ENCODE results near the gene LPP.

LPP gene

GRCh38 chr3:188711881-188712247 lies 557.9 kb downstream of the LPP start:
- Histone ChIP-seq H3K36me3 (ENCODE audit: insufficient read depth, low read length) (no peaks in the 10 kb centered on the region), H3K27me3 (ENCODE audit: insufficient read depth, low read length, poor library complexity) (no peaks in the 10 kb centered on the region), H3K79me2 (ENCODE audit: insufficient read depth, low read length) (no peaks in the 10 kb centered on the region), H3K4me1 (ENCODE audit: insufficient read depth, low read length) (no peaks in the 10 kb centered on the region), H3K4me2 (ENCODE audit: insufficient read depth, low read length) (no peak overlapping the region), H3K9me3 (ENCODE audit: insufficient read depth, low read length, severe bottlenecking) (no peaks in the 10 kb centered on the region), H3K9ac (ENCODE audit: low read depth, low read length) (no peak overlapping the region), H2AFZ (ENCODE audit: low read depth, low read length) (no peak overlapping the region), H4K20me1 (ENCODE audit: insufficient read depth, low read length) (no peaks in the 10 kb centered on the region), H3K4me3 (ENCODE audit: low read depth in 1 of 2, low read length in 2 of 2) (no peak overlapping the region), H3K27ac (ENCODE audit: low read length) (no peak overlapping the region)
- TF ChIP-seq EZH2 (IDR thresholded peaks at IDR 0.05; ENCODE audit: borderline replicate concordance, low read depth, low read length, severe bottlenecking) (no peak), CTCF (IDR thresholded peaks at IDR 0.05; ENCODE audit: borderline replicate concordance, extremely low read depth, low read length, poor library complexity, severe bottlenecking) (no peak)
- no peak for ATAC-seq (ENCODE audit: insufficient read depth, low read depth)
- DNase-seq, result no peak

GRCh38 chr3:188712248-188712924 lies 558.4 kb downstream of the LPP start:
- no peaks in the 10 kb centered on the region for H3K9me3 ChIP-seq (ENCODE audit: insufficient read depth, low read length, severe bottlenecking)
- TF ChIP-seq EZH2 (IDR thresholded peaks at IDR 0.05; ENCODE audit: borderline replicate concordance, low read depth, low read length, severe bottlenecking), result no peak
- no peak for TF ChIP-seq CTCF (IDR thresholded peaks at IDR 0.05; ENCODE audit: borderline replicate concordance, extremely low read depth, low read length, poor library complexity, severe bottlenecking)
- no peaks in the 10 kb centered on the region for H3K27me3 ChIP-seq (ENCODE audit: insufficient read depth, low read length, poor library complexity)
- H3K79me2 ChIP-seq (ENCODE audit: insufficient read depth, low read length), result no peaks in the 10 kb centered on the region
- no peak overlapping the region for H3K4me2 ChIP-seq (ENCODE audit: insufficient read depth, low read length)
- no peaks in the 10 kb centered on the region for H3K36me3 ChIP-seq (ENCODE audit: insufficient read depth, low read length)
- no peak overlapping the region for H3K9ac ChIP-seq (ENCODE audit: low read depth, low read length)
- DNase-seq (no peak), ATAC-seq (ENCODE audit: insufficient read depth, low read depth) (no peak)
- no peak overlapping the region for H3K27ac ChIP-seq (ENCODE audit: low read length)
- no peaks in the 10 kb centered on the region for H4K20me1 ChIP-seq (ENCODE audit: insufficient read depth, low read length)
- no peaks in the 10 kb centered on the region for H3K4me1 ChIP-seq (ENCODE audit: insufficient read depth, low read length)
- no peak overlapping the region for H3K4me3 ChIP-seq (ENCODE audit: low read depth in 1 of 2, low read length in 2 of 2)
- no peak overlapping the region for H2AFZ ChIP-seq (ENCODE audit: low read depth, low read length)

GRCh38 chr3:188712991-188713390 lies 559.0 kb downstream of the LPP start:
- no peak for ATAC-seq (ENCODE audit: insufficient read depth, low read depth)
- no peaks in the 10 kb centered on the region for H3K9me3 ChIP-seq (ENCODE audit: insufficient read depth, low read length, severe bottlenecking)

More at GRCh38 chr3:188712991-188713390, 559.0 kb downstream of the LPP start:
- no peaks in the 10 kb centered on the region for H3K4me1 ChIP-seq (ENCODE audit: insufficient read depth, low read length)
- TF ChIP-seq CTCF (IDR thresholded peaks at IDR 0.05; ENCODE audit: borderline replicate concordance, extremely low read depth, low read length, poor library complexity, severe bottlenecking), result no peak
- TF ChIP-seq EZH2 (IDR thresholded peaks at IDR 0.05; ENCODE audit: borderline replicate concordance, low read depth, low read length, severe bottlenecking), result no peak
- DNase-seq, result no peak
- H2AFZ ChIP-seq (ENCODE audit: low read depth, low read length), result no peak overlapping the region
- no peak overlapping the region for H3K27ac ChIP-seq (ENCODE audit: low read length)
- no peaks in the 10 kb centered on the region for H3K79me2 ChIP-seq (ENCODE audit: insufficient read depth, low read length)
- H4K20me1 ChIP-seq (ENCODE audit: insufficient read depth, low read length), result no peaks in the 10 kb centered on the region
- no peak overlapping the region for H3K9ac ChIP-seq (ENCODE audit: low read depth, low read length)
- H3K27me3 ChIP-seq (ENCODE audit: insufficient read depth, low read length, poor library complexity), result no peaks in the 10 kb centered on the region
- no peaks in the 10 kb centered on the region for H3K36me3 ChIP-seq (ENCODE audit: insufficient read depth, low read length)
- no peak overlapping the region for H3K4me3 ChIP-seq (ENCODE audit: low read depth in 1 of 2, low read length in 2 of 2)
- no peak overlapping the region for H3K4me2 ChIP-seq (ENCODE audit: insufficient read depth, low read length)

All from DND-41 (cell line).